ENCODE data around the gene CYSTM1. TPM values are rescaled to one million over a fixed set of nuclear protein-coding genes. Genes with fewer than 3 reads are reported as not detected.
A peak's percentile ranks its signal among the peaks of the same experiment; 100 is the strongest.
"Not testable (repeated sequence)": the region's sequence is repeated elsewhere in the genome, so short reads cannot be mapped to it uniquely, and the experiment has no call there.

The CYSTM1 gene
- total and polyA plus RNA-seq, 4 donors = 8.1 to 45.7 (median 23.4) TPM

DNA sequence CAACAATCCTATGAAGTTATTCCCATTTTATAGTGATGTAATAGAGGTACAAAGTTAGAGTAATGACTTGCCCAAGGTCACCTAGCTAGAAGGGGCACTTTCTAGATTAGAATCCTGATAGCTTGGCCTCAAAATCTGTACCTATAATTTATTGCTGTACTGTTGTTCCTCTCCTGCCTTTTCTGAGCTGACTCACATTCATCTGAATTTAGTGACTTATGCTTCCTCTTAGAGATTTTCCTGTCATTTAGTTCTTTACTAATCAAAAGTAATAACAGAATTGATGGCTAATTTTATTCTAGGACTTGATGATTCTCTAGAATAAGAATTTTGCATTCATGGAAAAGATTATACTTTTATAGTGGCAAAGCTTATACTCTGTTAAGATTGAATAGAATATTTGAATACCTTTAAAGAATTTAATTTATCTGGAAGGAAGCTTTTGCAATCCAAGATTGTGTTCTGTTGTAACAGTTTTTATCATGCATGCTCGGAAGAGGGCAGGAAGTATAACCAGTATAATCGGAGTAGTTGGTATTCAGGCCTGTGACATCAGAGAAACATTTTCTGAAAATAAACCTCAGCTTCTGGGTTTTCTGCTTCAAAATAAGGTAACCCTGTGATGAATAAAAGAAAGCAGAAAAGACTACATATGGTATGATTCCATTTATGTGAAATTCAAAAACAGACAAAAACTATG is 21.3 kb downstream of the CYSTM1 start:
- H3K27ac ChIP-seq (ENCODE audit: low read depth in 1 of 2, low read length in 2 of 2) = peak overlapping the region in 1 of 2 donors; percentile 37
- H3K9ac ChIP-seq (ENCODE audit: low read depth in 1 of 2, low read length in 2 of 2) = no peak overlapping the region
- no peak for TF ChIP-seq NR2F2 (IDR thresholded peaks at IDR 0.05)
- TF ChIP-seq, protein P1, sequence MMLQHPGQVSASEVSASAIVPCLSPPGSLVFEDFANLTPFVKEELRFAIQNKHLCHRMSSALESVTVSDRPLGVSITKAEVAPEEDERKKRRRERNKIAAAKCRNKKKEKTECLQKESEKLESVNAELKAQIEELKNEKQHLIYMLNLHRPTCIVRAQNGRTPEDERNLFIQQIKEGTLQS (IDR thresholded peaks at IDR 0.05) = no peak
- no peak for DNase-seq (ENCODE audit: low spot score)
- H3K9me3 ChIP-seq (ENCODE audit: control insufficient read depth in 4 of 4, low read length in 3 of 4) = no peaks in the 10 kb centered on the region
- no peaks in the 10 kb centered on the region for H3K27me3 ChIP-seq (ENCODE audit: control insufficient read depth in 4 of 4, insufficient read depth in 4 of 4, low read length in 3 of 4)
- no peak overlapping the region for H3K4me3 ChIP-seq (ENCODE audit: low read depth in 1 of 3, low read length in 3 of 3)
- peaks cover 3 to 26% (median 11%) of the 10 kb centered on the region in 4 donors for H3K4me1 ChIP-seq (ENCODE audit: control insufficient read depth in 4 of 4, insufficient read depth in 4 of 4, low read length in 3 of 4)
- WGBS = 55% methylated on average over 2 of the region's 2 CpGs
- peaks cover 0 to 6% (median 0%) of the 10 kb centered on the region in 4 donors for H3K36me3 ChIP-seq (ENCODE audit: control insufficient read depth in 4 of 4, insufficient read depth in 3 of 4, low read depth in 1 of 4, low read length in 3 of 4)

DNA sequence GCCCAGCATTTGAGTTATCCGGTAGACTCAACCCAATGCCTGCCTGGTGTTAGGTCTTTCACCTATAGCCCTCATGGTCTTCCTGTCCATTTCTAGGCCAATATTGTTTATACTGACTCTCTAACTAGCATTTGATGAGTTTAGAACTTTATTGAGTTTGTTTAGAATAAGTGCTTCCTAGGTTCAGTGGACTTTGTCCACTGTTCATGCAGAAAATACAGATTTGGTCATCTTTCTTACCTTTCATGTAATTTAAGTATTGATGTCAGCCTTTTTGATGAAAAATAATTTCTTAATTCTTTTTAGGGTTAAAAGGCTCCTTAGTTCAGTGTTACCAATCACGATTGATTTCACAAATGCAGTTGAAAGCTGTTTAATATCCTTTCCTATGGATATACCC is 22.0 kb downstream of the CYSTM1 start:
- DNase-seq (ENCODE audit: low spot score) = no peak
- TF ChIP-seq RXRA (IDR thresholded peaks at IDR 0.05) (peak; percentile 36), HNF4G (IDR thresholded peaks at IDR 0.05) (peak; percentile 54), HNF4A (conservative IDR thresholded peaks at IDR 0.05) (peak; percentile 72 to 82), GABPA (IDR thresholded peaks at IDR 0.05 in 1 of 2, conservative IDR thresholded peaks at IDR 0.05 in 1 of 2) (no peak), SP1 (IDR thresholded peaks at IDR 0.05) (peak; percentile 38)
- H3K27ac ChIP-seq (ENCODE audit: low read depth in 1 of 2, low read length in 2 of 2) = peak overlapping the region in 1 of 2 donors; percentile 37

DNA sequence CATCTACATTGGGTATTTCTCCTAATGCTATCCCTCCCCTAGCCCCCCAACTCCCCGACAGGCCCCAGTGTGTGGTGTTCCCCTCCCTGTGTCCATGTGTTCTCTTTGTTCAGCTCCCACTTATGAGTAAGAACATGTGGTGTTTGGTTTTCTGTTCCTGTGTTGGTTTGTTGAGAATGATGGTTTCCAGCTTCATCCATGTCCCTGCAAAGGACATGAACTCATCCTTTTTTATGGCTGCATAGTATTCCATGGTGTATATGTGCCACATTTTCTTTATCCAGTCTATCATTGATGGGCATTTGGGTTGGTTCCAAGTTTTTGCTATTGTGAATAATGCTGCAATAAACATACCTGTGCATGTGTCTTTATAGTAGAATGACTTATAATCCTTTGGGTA is 23.9 kb downstream of the CYSTM1 start:
- not testable (repeated sequence) for H3K36me3 ChIP-seq (ENCODE audit: control insufficient read depth in 4 of 4, insufficient read depth in 3 of 4, low read depth in 1 of 4, low read length in 3 of 4); H3K9me3 ChIP-seq (ENCODE audit: control insufficient read depth in 4 of 4, low read length in 3 of 4); H3K4me3 ChIP-seq (ENCODE audit: low read depth in 1 of 3, low read length in 3 of 3); H3K27me3 ChIP-seq (ENCODE audit: control insufficient read depth in 4 of 4, insufficient read depth in 4 of 4, low read length in 3 of 4); H3K27ac ChIP-seq (ENCODE audit: low read depth in 1 of 2, low read length in 2 of 2); DNase-seq (ENCODE audit: low spot score); H3K9ac ChIP-seq (ENCODE audit: low read depth in 1 of 2, low read length in 2 of 2)
- 96% methylated on average over 1 of the region's 1 CpG for WGBS
- peaks cover 3 to 22% (median 10%) of the 10 kb centered on the region in 4 donors for H3K4me1 ChIP-seq (ENCODE audit: control insufficient read depth in 4 of 4, insufficient read depth in 4 of 4, low read length in 3 of 4)

More for the DNA sequence above, 22.0 kb downstream of the CYSTM1 start:
- Histone ChIP-seq H3K4me1 (ENCODE audit: control insufficient read depth in 4 of 4, insufficient read depth in 4 of 4, low read length in 3 of 4) (peaks cover 3 to 26% (median 10%) of the 10 kb centered on the region in 4 donors), H3K9me3 (ENCODE audit: control insufficient read depth in 4 of 4, low read length in 3 of 4) (no peaks in the 10 kb centered on the region), H3K4me3 (ENCODE audit: low read depth in 1 of 3, low read length in 3 of 3) (no peak overlapping the region), H3K27me3 (ENCODE audit: control insufficient read depth in 4 of 4, insufficient read depth in 4 of 4, low read length in 3 of 4) (no peaks in the 10 kb centered on the region), H3K36me3 (ENCODE audit: control insufficient read depth in 4 of 4, insufficient read depth in 3 of 4, low read depth in 1 of 4, low read length in 3 of 4) (peaks cover 0 to 6% (median 0%) of the 10 kb centered on the region in 4 donors), H3K9ac (ENCODE audit: low read depth in 1 of 2, low read length in 2 of 2) (no peak overlapping the region)
- 51% methylated on average over 2 of the region's 2 CpGs for WGBS

DNA sequence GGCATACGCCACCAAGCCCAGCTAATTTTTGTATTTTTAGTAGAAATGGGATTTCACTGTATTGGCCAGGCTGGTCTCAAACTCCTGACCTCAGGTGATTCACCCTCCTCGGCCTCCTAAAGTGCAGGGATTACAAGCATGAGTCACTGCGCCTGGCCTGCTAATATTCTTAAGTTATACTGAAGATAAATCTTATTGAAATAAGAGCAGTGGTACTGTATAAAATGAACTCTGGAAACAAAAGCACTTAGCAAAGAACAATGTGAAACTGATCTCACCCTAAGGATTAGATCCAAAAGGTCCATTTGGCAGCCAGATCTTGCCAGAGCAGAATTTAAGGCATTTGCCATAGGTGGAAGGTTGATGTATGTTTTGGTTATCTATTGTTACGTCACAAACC is 27.1 kb downstream of the CYSTM1 start:
- Histone ChIP-seq H3K9me3 (ENCODE audit: control insufficient read depth in 4 of 4, low read length in 3 of 4) (no peaks in the 10 kb centered on the region), H3K4me3 (ENCODE audit: low read depth in 1 of 3, low read length in 3 of 3) (no peak overlapping the region), H3K36me3 (ENCODE audit: control insufficient read depth in 4 of 4, insufficient read depth in 3 of 4, low read depth in 1 of 4, low read length in 3 of 4) (peaks cover 0 to 2% (median 0%) of the 10 kb centered on the region in 4 donors), H3K4me1 (ENCODE audit: control insufficient read depth in 4 of 4, insufficient read depth in 4 of 4, low read length in 3 of 4) (peaks cover 3 to 14% (median 4%) of the 10 kb centered on the region in 4 donors), H3K9ac (ENCODE audit: low read depth in 1 of 2, low read length in 2 of 2) (no peak overlapping the region), H3K27ac (ENCODE audit: low read depth in 1 of 2, low read length in 2 of 2) (no peak overlapping the region), H3K27me3 (ENCODE audit: control insufficient read depth in 4 of 4, insufficient read depth in 4 of 4, low read length in 3 of 4) (no peaks in the 10 kb centered on the region)
- 88% methylated on average over 4 of the region's 4 CpGs for WGBS
- no peak for DNase-seq (ENCODE audit: low spot score)
- TF ChIP-seq, protein P2, sequence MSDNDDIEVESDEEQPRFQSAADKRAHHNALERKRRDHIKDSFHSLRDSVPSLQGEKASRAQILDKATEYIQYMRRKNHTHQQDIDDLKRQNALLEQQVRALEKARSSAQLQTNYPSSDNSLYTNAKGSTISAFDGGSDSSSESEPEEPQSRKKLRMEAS (IDR thresholded peaks at IDR 0.05) = no peak
- no peak for TF ChIP-seq JUND (IDR thresholded peaks at IDR 0.05)
- TF ChIP-seq, protein P3, sequence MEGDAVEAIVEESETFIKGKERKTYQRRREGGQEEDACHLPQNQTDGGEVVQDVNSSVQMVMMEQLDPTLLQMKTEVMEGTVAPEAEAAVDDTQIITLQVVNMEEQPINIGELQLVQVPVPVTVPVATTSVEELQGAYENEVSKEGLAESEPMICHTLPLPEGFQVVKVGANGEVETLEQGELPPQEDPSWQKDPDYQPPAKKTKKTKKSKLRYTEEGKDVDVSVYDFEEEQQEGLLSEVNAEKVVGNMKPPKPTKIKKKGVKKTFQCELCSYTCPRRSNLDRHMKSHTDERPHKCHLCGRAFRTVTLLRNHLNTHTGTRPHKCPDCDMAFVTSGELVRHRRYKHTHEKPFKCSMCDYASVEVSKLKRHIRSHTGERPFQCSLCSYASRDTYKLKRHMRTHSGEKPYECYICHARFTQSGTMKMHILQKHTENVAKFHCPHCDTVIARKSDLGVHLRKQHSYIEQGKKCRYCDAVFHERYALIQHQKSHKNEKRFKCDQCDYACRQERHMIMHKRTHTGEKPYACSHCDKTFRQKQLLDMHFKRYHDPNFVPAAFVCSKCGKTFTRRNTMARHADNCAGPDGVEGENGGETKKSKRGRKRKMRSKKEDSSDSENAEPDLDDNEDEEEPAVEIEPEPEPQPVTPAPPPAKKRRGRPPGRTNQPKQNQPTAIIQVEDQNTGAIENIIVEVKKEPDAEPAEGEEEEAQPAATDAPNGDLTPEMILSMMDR (IDR thresholded peaks at IDR 0.05; ENCODE audit: low read depth, low read length, missing input control) = no peak
- TF ChIP-seq NR2F2 (IDR thresholded peaks at IDR 0.05) = no peak
- no peak for TF ChIP-seq RAD21 (IDR thresholded peaks at IDR 0.05)
- no peak for TF ChIP-seq FOXA2 (IDR thresholded peaks at IDR 0.05)
